Trophoblast cell (in vitro differentiated cells and primary cell): Measurements from ENCODE around the gene GRID1.

Experiments
- DNase-seq, 2 donors: peaks; one replicate each; pipeline ENCODE4 v3.0.0-alpha.2; 2016
- H2AFZ ChIP-seq: 2 replicates; pipeline ENCODE4 v1.6.1; 2013; ENCODE audit warnings: low read length, moderate library complexity, mild to moderate bottlenecking; ENCODE audit not compliant: insufficient read depth, poor library complexity
- H2AK5ac ChIP-seq: 2 replicates; pipeline ENCODE4 v1.6.1; 2013; ENCODE audit warnings: mild to moderate bottlenecking, low read length
- H2BK120ac ChIP-seq: 2 replicates; pipeline ENCODE4 v1.6.1; 2013; ENCODE audit warnings: low read length, mild to moderate bottlenecking, moderate library complexity; ENCODE audit not compliant: insufficient read depth, poor library complexity
- H2BK12ac ChIP-seq: 2 replicates; pipeline ENCODE4 v1.6.1; 2013; ENCODE audit warnings: mild to moderate bottlenecking, low read length, moderate library complexity
- H2BK5ac ChIP-seq: 2 replicates; pipeline ENCODE4 v1.6.1; 2013; ENCODE audit warnings: low read length, low read depth, moderate library complexity, mild to moderate bottlenecking; ENCODE audit not compliant: poor library complexity
- H3K14ac ChIP-seq: 2 replicates; pipeline ENCODE4 v1.6.1; 2013; ENCODE audit warnings: mild to moderate bottlenecking, low read length
- H3K18ac ChIP-seq: 2 replicates; pipeline ENCODE4 v1.6.1; 2013; ENCODE audit warnings: mild to moderate bottlenecking, low read length
- H3K23ac ChIP-seq: 2 replicates; pipeline ENCODE4 v1.6.1; 2013; ENCODE audit warnings: low read length
- H3K27ac ChIP-seq: 2 replicates; pipeline ENCODE4 v1.5.1; 2013; ENCODE audit warnings: low read depth, mild to moderate bottlenecking, inconsistent platforms, low read length, moderate library complexity
- H3K27me3 ChIP-seq: 2 replicates; pipeline ENCODE4 v1.6.1; 2013; ENCODE audit warnings: inconsistent platforms, mild to moderate bottlenecking, low read length, moderate library complexity; ENCODE audit not compliant: insufficient read depth
- H3K36me3 ChIP-seq, 2 experiments: 1 replicate in 1 of 2; 2 replicates in 1 of 2; pipeline ENCODE4 v1.6.1; 2013; ENCODE audit warnings: low read length in 2 of 2, mild to moderate bottlenecking in 2 of 2, moderate library complexity in 1 of 2; ENCODE audit not compliant: insufficient read depth in 2 of 2, control insufficient read depth in 1 of 2
- H3K4ac ChIP-seq: 2 replicates; pipeline ENCODE4 v1.6.1; 2013; ENCODE audit warnings: low read depth, mild to moderate bottlenecking, low read length, moderate library complexity
- H3K4me1 ChIP-seq, 2 experiments: 1 replicate in 1 of 2; 2 replicates in 1 of 2; pipeline ENCODE4 v1.6.1; 2013; ENCODE audit warnings: low read length in 2 of 2, mild to moderate bottlenecking in 2 of 2, moderate library complexity in 1 of 2; ENCODE audit not compliant: insufficient read depth in 2 of 2, control insufficient read depth in 1 of 2
- H3K4me2 ChIP-seq: 2 replicates; pipeline ENCODE4 v1.6.1; 2013; ENCODE audit warnings: inconsistent platforms, mild to moderate bottlenecking, low read length, moderate library complexity
- H3K4me3 ChIP-seq: 2 replicates; pipeline ENCODE4 v1.5.1; 2013; ENCODE audit warnings: mild to moderate bottlenecking, low read depth, low read length, inconsistent platforms
- H3K79me1 ChIP-seq: one replicate; pipeline ENCODE4 v1.6.1; 2013; ENCODE audit warnings: low read length
- H3K79me2 ChIP-seq: 2 replicates; pipeline ENCODE4 v1.6.1; 2013; ENCODE audit warnings: low read length, mild to moderate bottlenecking; ENCODE audit not compliant: control insufficient read depth, insufficient read depth, poor library complexity
- H3K9ac ChIP-seq: 2 replicates; pipeline ENCODE4 v1.6.1; 2013; ENCODE audit warnings: mild to moderate bottlenecking, low read length
- H3K9me3 ChIP-seq: 2 replicates; pipeline ENCODE4 v1.6.1; 2013; ENCODE audit warnings: low read depth, mild to moderate bottlenecking, control low read depth, inconsistent platforms, low read length; ENCODE audit not compliant: insufficient read depth
- H4K12ac ChIP-seq: 2 replicates; pipeline ENCODE4 v1.6.1; 2013; ENCODE audit warnings: low read depth, mild to moderate bottlenecking, low read length, moderate library complexity
- H4K8ac ChIP-seq: 2 replicates; pipeline ENCODE4 v1.6.1; 2013; ENCODE audit warnings: low read depth, mild to moderate bottlenecking, low read length, moderate library complexity
- H4K91ac ChIP-seq: one replicate; pipeline ENCODE4 v1.6.1; 2013; ENCODE audit warnings: low read depth, mild to moderate bottlenecking, low read length, moderate library complexity
- WGBS: extraction: QIAGEN DNeasy Blood & Tissue Kit; methylation state at CpG from one replicate; pipeline ENCODE4 v1.1.7; 2013; ENCODE audit warnings: missing lambda C conversion rate; ENCODE audit not compliant: insufficient read length, insufficient coverage; ENCODE audit errors: extremely low coverage; 5-methylcytosine and 5-hydroxymethylcytosine counted together

GRID1 gene

GRCh38 chr10:86293396-86293791 lies 73.2 kb downstream of the GRID1 start:
- Histone ChIP-seq H3K14ac (no peak overlapping the region), H3K9me3 (peaks cover 4% of the 10 kb centered on the region), H2BK12ac (no peak overlapping the region), H2AK5ac (no peak overlapping the region), H3K36me3 (no peaks in the 10 kb centered on the region), H3K23ac (no peak overlapping the region), H2BK5ac (no peak overlapping the region), H3K4ac (no peak overlapping the region), H3K4me3 (no peak overlapping the region), H2AFZ (no peak overlapping the region), H3K4me2 (no peak overlapping the region), H3K79me2 (no peaks in the 10 kb centered on the region), H3K27ac (no peak overlapping the region), H4K12ac (no peak overlapping the region), H3K9ac (no peak overlapping the region), H3K27me3 (no peaks in the 10 kb centered on the region), H3K79me1 (no peaks in the 10 kb centered on the region), H3K18ac (no peak overlapping the region), H3K4me1 (no peaks in the 10 kb centered on the region), H2BK120ac (no peak overlapping the region), H4K8ac (no peak overlapping the region), H4K91ac (no peak overlapping the region)
- no peak for DNase-seq
- no CpG with 5 or more reads among the region's 2 CpGs for WGBS

- Histone ChIP-seq H3K18ac (no peak overlapping the region), H3K14ac (no peak overlapping the region), H3K9ac (no peak overlapping the region), H2BK120ac (no peak overlapping the region), H3K79me2 (no peaks in the 10 kb centered on the region), H2BK12ac (no peak overlapping the region), H3K79me1 (no peaks in the 10 kb centered on the region), H3K36me3 (no peaks in the 10 kb centered on the region), H2BK5ac (no peak overlapping the region), H3K4me2 (no peak overlapping the region), H4K12ac (no peak overlapping the region), H3K23ac (no peak overlapping the region), H2AFZ (no peak overlapping the region), H3K27me3 (no peaks in the 10 kb centered on the region), H4K8ac (no peak overlapping the region), H3K27ac (no peak overlapping the region), H4K91ac (no peak overlapping the region), H3K9me3 (peaks cover 4% of the 10 kb centered on the region), H2AK5ac (no peak overlapping the region), H3K4me3 (peak overlapping the region; percentile 3), H3K4ac (no peak overlapping the region), H3K4me1 (no peaks in the 10 kb centered on the region)
- WGBS: no CpG with 5 or more reads among the region's 13 CpGs
- DNase-seq: no peak
Measured at GRCh38 chr10:86292462-86293395, 73.9 kb downstream of the GRID1 start.

GRCh38 chr10:86291616-86292340 lies 74.8 kb downstream of the GRID1 start:
- Histone ChIP-seq H2AFZ (no peak overlapping the region), H3K27me3 (no peaks in the 10 kb centered on the region), H3K4me3 (no peak overlapping the region), H3K9me3 (peaks cover 4% of the 10 kb centered on the region), H3K9ac (no peak overlapping the region), H3K36me3 (no peaks in the 10 kb centered on the region), H3K79me2 (no peaks in the 10 kb centered on the region), H4K12ac (no peak overlapping the region), H4K8ac (no peak overlapping the region), H2BK5ac (no peak overlapping the region), H2AK5ac (no peak overlapping the region), H3K4me1 (no peaks in the 10 kb centered on the region), H2BK120ac (no peak overlapping the region), H3K14ac (no peak overlapping the region), H4K91ac (no peak overlapping the region), H3K23ac (no peak overlapping the region), H3K4me2 (no peak overlapping the region), H3K79me1 (no peaks in the 10 kb centered on the region), H2BK12ac (no peak overlapping the region), H3K4ac (no peak overlapping the region), H3K18ac (no peak overlapping the region), H3K27ac (no peak overlapping the region)
- WGBS: no CpG with 5 or more reads among the region's 12 CpGs
- no peak for DNase-seq

- Histone ChIP-seq H3K27me3 (no peaks in the 10 kb centered on the region), H2BK12ac (no peak overlapping the region), H3K9ac (no peak overlapping the region), H4K91ac (no peak overlapping the region), H2AK5ac (no peak overlapping the region), H2BK120ac (no peak overlapping the region), H2AFZ (no peak overlapping the region), H3K4me3 (no peak overlapping the region), H3K36me3 (no peaks in the 10 kb centered on the region), H3K79me2 (no peaks in the 10 kb centered on the region), H3K23ac (no peak overlapping the region), H3K18ac (no peak overlapping the region), H3K4me1 (no peaks in the 10 kb centered on the region), H2BK5ac (no peak overlapping the region), H3K4ac (no peak overlapping the region), H3K14ac (no peak overlapping the region), H3K4me2 (no peak overlapping the region), H4K12ac (no peak overlapping the region), H4K8ac (no peak overlapping the region), H3K79me1 (no peaks in the 10 kb centered on the region), H3K9me3 (peaks cover 7% of the 10 kb centered on the region), H3K27ac (no peak overlapping the region)
- no CpG with 5 or more reads among the region's 9 CpGs for WGBS
- no peak for DNase-seq
Measured at GRCh38 chr10:86290933-86291615, 75.5 kb downstream of the GRID1 start.
